Smooth muscle cell (in vitro differentiated cells): ENCODE results near the gene FTO. TPM values are rescaled to one million over a fixed set of nuclear protein-coding genes. Genes with fewer than 3 reads are reported as not detected.

Experiments
- DNase-seq: peaks from one replicate; lab custom pipeline; 2025; ENCODE audit not compliant: unreplicated experiment; lab: John Stamatoyannopoulos, UW
- H2AFZ ChIP-seq: fragments of 200-600 bp; sonication (generic); 2 replicates; pipeline ENCODE4 v1.6.0; 2016; ENCODE audit warnings: antibody characterized with exemption, low read depth, mild to moderate bottlenecking
- H3F3A ChIP-seq: fragments of 200-600 bp; sonication (generic); 2 replicates; pipeline ENCODE4 v1.6.0; 2017; ENCODE audit warnings: antibody characterized with exemption, low read depth
- H3K27ac ChIP-seq: fragments of 200-600 bp; sonication (generic); 2 replicates; pipeline ENCODE4 v1.5.1; 2016; ENCODE audit warnings: low read depth, mild to moderate bottlenecking
- H3K27me3 ChIP-seq: fragments of 200-600 bp; sonication (generic); 2 replicates; pipeline ENCODE4 v1.6.1; 2016; ENCODE audit warnings: low read depth, mild to moderate bottlenecking
- H3K36me3 ChIP-seq: fragments of 200-600 bp; sonication (generic); 2 replicates; pipeline ENCODE4 v1.5.1; 2016; ENCODE audit warnings: low read depth
- H3K4me1 ChIP-seq: fragments of 200-600 bp; sonication (generic); 2 replicates; pipeline ENCODE4 v1.5.1; 2016; ENCODE audit warnings: low read depth
- H3K4me2 ChIP-seq: fragments of 200-600 bp; sonication (generic); 2 replicates; pipeline ENCODE4 v1.6.0; 2016; ENCODE audit warnings: mild to moderate bottlenecking
- H3K4me3 ChIP-seq: fragments of 200-600 bp; sonication (generic); 2 replicates; pipeline ENCODE4 v1.5.1; 2016; ENCODE audit warnings: mild to moderate bottlenecking
- H3K79me2 ChIP-seq: fragments of 200-600 bp; sonication (generic); 2 replicates; pipeline ENCODE4 v1.6.0; 2016; ENCODE audit warnings: low read depth, mild to moderate bottlenecking
- H3K9ac ChIP-seq: fragments of 200-600 bp; sonication (generic); 2 replicates; pipeline ENCODE4 v1.6.0; 2016; ENCODE audit warnings: low read depth
- H3K9me3 ChIP-seq: fragments of 200-600 bp; sonication (generic); replicated peaks from 2 replicates; pipeline ENCODE4 v1.5.1; 2016; ENCODE audit warnings: low read depth
- H4K20me1 ChIP-seq: fragments of 200-600 bp; sonication (generic); 2 replicates; pipeline ENCODE4 v1.6.0; 2016; ENCODE audit warnings: low read depth
- CTCF ChIP-seq: fragments of 200-600 bp; sonication (generic); IDR thresholded peaks from 2 replicates; pipeline ENCODE4 v1.5.1; 2017; ENCODE audit warnings: borderline replicate concordance, mild to moderate bottlenecking, antibody characterized with exemption; ENCODE audit not compliant: insufficient read depth, poor library complexity, severe bottlenecking
- WGBS: methylation state at CpG from one replicate; pipeline ENCODE4 v1.1.7; 2016; ENCODE audit warnings: low lambda C conversion rate; 5-methylcytosine and 5-hydroxymethylcytosine counted together
- polyA plus RNA-seq: library from polyadenylated mRNA; unstranded; fragments of >200 nt; fragmentation: Nextera tagmentation; extraction: Ambion mirVana; gene quantifications from 2 replicates; pipeline ENCODE4 v1.2.1, GENCODE V29; 2016
- total RNA-seq: library from RNA; depleted of rRNA; stranded (reverse); fragments of >200 nt; gene quantifications from 2 replicates; pipeline ENCODE4 v1.2.3, GENCODE V29; 2014

FTO gene
- total and polyA plus RNA-seq, 2 experiments from 2014 or later, result 81.1 to 89.9 TPM

GRCh38 chr16:53792161-53792951 lies 88.4 kb downstream of the FTO start:
- H3K4me1 ChIP-seq, result peaks cover 24% of the 10 kb centered on the region
- no peaks in the 10 kb centered on the region for H3K9me3 ChIP-seq
- no peak for TF ChIP-seq CTCF
- DNase-seq, result no peak
- H2AFZ ChIP-seq, result no peak overlapping the region
- H3K27me3 ChIP-seq, result no peaks in the 10 kb centered on the region
- H4K20me1 ChIP-seq, result peaks cover 28% of the 10 kb centered on the region
- H3K79me2 ChIP-seq, result peaks cover 46% of the 10 kb centered on the region
- no peak overlapping the region for H3K27ac ChIP-seq
- peak overlapping the region; percentile 9 for H3K4me2 ChIP-seq
- H3K36me3 ChIP-seq, result no peaks in the 10 kb centered on the region
- WGBS, result 66% methylated on average over 6 of the region's 6 CpGs
- H3K9ac ChIP-seq, result no peak overlapping the region
- H3K4me3 ChIP-seq, result no peak overlapping the region
- H3F3A ChIP-seq, result peaks cover 10% of the 10 kb centered on the region

- Histone ChIP-seq H2AFZ (no peak overlapping the region), H3K4me1 (peaks cover 5% of the 10 kb centered on the region), H3K27me3 (no peaks in the 10 kb centered on the region), H3K9ac (no peak overlapping the region), H4K20me1 (peaks cover 15% of the 10 kb centered on the region), H3K4me3 (no peak overlapping the region), H3K36me3 (no peaks in the 10 kb centered on the region), H3K27ac (no peak overlapping the region), H3K79me2 (peaks cover 57% of the 10 kb centered on the region), H3F3A (peaks cover 3% of the 10 kb centered on the region), H3K9me3 (no peaks in the 10 kb centered on the region), H3K4me2 (no peak overlapping the region)
- DNase-seq, result no peak
- no peak for TF ChIP-seq CTCF
Observed at GRCh38 chr16:53803451-53803850, 99.5 kb downstream of the FTO start.

- H2AFZ ChIP-seq, result no peak overlapping the region
- H3K79me2 ChIP-seq, result peaks cover 57% of the 10 kb centered on the region
- H3K27me3 ChIP-seq, result no peaks in the 10 kb centered on the region
- TF ChIP-seq CTCF, result no peak
- H3F3A ChIP-seq, result peaks cover 3% of the 10 kb centered on the region
- H4K20me1 ChIP-seq, result peaks cover 12% of the 10 kb centered on the region
- no peak for DNase-seq
- H3K36me3 ChIP-seq, result no peaks in the 10 kb centered on the region
- H3K27ac ChIP-seq, result no peak overlapping the region
- H3K4me3 ChIP-seq, result no peak overlapping the region
- peaks cover 11% of the 10 kb centered on the region for H3K4me1 ChIP-seq
- H3K4me2 ChIP-seq, result no peak overlapping the region
- no peaks in the 10 kb centered on the region for H3K9me3 ChIP-seq
- H3K9ac ChIP-seq, result no peak overlapping the region
- 93% methylated on average over 2 of the region's 2 CpGs for WGBS
Observed at GRCh38 chr16:53803998-53804397, 100.0 kb downstream of the FTO start.

- peaks cover 52% of the 10 kb centered on the region for H3K79me2 ChIP-seq
- TF ChIP-seq CTCF, result no peak
- 94% methylated on average over 7 of the region's 7 CpGs for WGBS
Observed at GRCh38 chr16:53804467-53804866, 100.5 kb downstream of the FTO start.

More at GRCh38 chr16:53804467-53804866, 100.5 kb downstream of the FTO start:
- peaks cover 3% of the 10 kb centered on the region for H3F3A ChIP-seq
- H3K4me2 ChIP-seq, result no peak overlapping the region
- no peak for DNase-seq
- no peak overlapping the region for H3K27ac ChIP-seq
- H3K9me3 ChIP-seq, result no peaks in the 10 kb centered on the region
- no peak overlapping the region for H2AFZ ChIP-seq
- H3K4me1 ChIP-seq, result peaks cover 14% of the 10 kb centered on the region
- no peaks in the 10 kb centered on the region for H3K36me3 ChIP-seq
- no peak overlapping the region for H3K4me3 ChIP-seq
- peaks cover 12% of the 10 kb centered on the region for H4K20me1 ChIP-seq
- H3K9ac ChIP-seq, result no peak overlapping the region
- no peaks in the 10 kb centered on the region for H3K27me3 ChIP-seq
